HL-60 (cell line): ENCODE data around the gene ATRN.

Source experiments
- DNase-seq, 2 experiments: peaks; one replicate each; pipeline ENCODE4 v3.0.0-alpha.2; 2010 to 2020; ENCODE audit warnings: low read depth in 1 of 2, low spot score in 1 of 2
- H3K27ac ChIP-seq: fragments of 250-450 bp; sonication (Bioruptor Pico); replicated peaks from 2 replicates; pipeline ENCODE4 v1.5.1; 2020; ENCODE audit warnings: mild to moderate bottlenecking, moderate library complexity
- H3K27me3 ChIP-seq: fragments of 250-450 bp; sonication (Bioruptor Pico); 2 replicates; pipeline ENCODE4 v1.5.1; 2021; ENCODE audit warnings: mild to moderate bottlenecking, moderate library complexity; ENCODE audit not compliant: insufficient read depth, poor library complexity, severe bottlenecking
- H3K4me3 ChIP-seq: replicated peaks from 2 replicates; pipeline ENCODE4 v1.5.1; 2011; ENCODE audit warnings: mild to moderate bottlenecking, control low read depth, low read length; ENCODE audit not compliant: insufficient read depth
- GABPA ChIP-seq: IDR thresholded peaks from 2 replicates; pipeline ENCODE4 v1.6.1; 2012; ENCODE audit warnings: low read depth
- POLR2AphosphoS5 ChIP-seq: IDR thresholded peaks from 2 replicates; pipeline ENCODE4 v1.6.1; 2012; ENCODE audit warnings: low read depth
- SPI1 ChIP-seq: IDR thresholded peaks from 2 replicates; pipeline ENCODE4 v1.6.1; 2012; ENCODE audit warnings: low read depth, mild to moderate bottlenecking, borderline replicate concordance
- TF ChIP-seq, protein P1 (sequence below): IDR thresholded peaks from one replicate; pipeline ENCODE4 v1.5.1; 2011; ENCODE audit warnings: low read length, control low read depth, inconsistent platforms; ENCODE audit not compliant: insufficient read depth
- TF ChIP-seq, protein P2 (sequence below): IDR thresholded peaks from 2 replicates; pipeline ENCODE4 v1.6.1; 2012; ENCODE audit warnings: low read depth; ENCODE audit not compliant: insufficient replicate concordance

The ATRN gene

DNA sequence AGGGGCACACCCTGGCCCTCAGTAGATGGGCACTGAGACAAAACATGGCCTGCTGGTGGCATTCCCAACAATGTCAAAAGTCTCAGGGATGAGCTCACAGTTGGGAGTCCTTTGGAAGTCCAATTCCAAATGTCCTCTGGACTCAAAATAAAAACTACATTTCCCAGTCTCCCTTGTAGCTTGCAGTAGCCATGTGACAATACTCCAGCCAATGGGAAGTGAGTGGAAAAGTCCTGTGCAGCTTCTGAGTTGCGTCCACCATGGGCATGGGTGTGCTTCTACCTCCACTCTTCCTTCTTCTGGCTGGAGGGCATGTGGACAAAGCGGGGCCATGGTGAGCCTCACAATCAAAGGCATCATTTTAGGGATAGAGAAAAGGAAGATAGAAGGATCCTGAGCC, 216.8 kb downstream of the ATRN start:
- Histone ChIP-seq H3K27ac (no peak overlapping the region), H3K27me3 (peaks cover 15% of the 10 kb centered on the region), H3K4me3 (no peak overlapping the region)
- TF ChIP-seq POLR2AphosphoS5 (no peak), GABPA (no peak), SPI1 (no peak)
- TF ChIP-seq, protein P1, sequence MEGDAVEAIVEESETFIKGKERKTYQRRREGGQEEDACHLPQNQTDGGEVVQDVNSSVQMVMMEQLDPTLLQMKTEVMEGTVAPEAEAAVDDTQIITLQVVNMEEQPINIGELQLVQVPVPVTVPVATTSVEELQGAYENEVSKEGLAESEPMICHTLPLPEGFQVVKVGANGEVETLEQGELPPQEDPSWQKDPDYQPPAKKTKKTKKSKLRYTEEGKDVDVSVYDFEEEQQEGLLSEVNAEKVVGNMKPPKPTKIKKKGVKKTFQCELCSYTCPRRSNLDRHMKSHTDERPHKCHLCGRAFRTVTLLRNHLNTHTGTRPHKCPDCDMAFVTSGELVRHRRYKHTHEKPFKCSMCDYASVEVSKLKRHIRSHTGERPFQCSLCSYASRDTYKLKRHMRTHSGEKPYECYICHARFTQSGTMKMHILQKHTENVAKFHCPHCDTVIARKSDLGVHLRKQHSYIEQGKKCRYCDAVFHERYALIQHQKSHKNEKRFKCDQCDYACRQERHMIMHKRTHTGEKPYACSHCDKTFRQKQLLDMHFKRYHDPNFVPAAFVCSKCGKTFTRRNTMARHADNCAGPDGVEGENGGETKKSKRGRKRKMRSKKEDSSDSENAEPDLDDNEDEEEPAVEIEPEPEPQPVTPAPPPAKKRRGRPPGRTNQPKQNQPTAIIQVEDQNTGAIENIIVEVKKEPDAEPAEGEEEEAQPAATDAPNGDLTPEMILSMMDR, result no peak
- TF ChIP-seq, protein P2, sequence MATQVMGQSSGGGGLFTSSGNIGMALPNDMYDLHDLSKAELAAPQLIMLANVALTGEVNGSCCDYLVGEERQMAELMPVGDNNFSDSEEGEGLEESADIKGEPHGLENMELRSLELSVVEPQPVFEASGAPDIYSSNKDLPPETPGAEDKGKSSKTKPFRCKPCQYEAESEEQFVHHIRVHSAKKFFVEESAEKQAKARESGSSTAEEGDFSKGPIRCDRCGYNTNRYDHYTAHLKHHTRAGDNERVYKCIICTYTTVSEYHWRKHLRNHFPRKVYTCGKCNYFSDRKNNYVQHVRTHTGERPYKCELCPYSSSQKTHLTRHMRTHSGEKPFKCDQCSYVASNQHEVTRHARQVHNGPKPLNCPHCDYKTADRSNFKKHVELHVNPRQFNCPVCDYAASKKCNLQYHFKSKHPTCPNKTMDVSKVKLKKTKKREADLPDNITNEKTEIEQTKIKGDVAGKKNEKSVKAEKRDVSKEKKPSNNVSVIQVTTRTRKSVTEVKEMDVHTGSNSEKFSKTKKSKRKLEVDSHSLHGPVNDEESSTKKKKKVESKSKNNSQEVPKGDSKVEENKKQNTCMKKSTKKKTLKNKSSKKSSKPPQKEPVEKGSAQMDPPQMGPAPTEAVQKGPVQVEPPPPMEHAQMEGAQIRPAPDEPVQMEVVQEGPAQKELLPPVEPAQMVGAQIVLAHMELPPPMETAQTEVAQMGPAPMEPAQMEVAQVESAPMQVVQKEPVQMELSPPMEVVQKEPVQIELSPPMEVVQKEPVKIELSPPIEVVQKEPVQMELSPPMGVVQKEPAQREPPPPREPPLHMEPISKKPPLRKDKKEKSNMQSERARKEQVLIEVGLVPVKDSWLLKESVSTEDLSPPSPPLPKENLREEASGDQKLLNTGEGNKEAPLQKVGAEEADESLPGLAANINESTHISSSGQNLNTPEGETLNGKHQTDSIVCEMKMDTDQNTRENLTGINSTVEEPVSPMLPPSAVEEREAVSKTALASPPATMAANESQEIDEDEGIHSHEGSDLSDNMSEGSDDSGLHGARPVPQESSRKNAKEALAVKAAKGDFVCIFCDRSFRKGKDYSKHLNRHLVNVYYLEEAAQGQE, result no peak
- DNase-seq, result no peak

DNA sequence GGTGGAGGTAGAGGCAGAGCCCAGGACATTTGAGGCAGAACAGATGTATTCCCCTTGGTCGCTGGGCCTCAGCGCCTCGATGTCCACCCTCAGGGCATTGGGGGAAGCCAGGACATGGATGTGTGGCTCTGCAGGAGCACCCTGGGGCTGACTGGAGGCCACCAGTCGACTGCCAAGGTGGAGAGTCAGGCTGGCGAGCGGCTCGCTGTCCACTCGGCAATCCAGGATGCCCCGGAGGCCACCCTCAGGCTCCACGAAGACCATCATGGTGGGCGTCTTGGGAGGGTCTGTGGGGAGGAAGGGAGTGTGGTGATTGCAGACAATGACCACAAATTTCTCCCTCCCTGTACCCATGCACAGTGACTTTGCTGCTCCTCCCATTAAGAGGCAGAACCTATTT, 219.2 kb downstream of the ATRN start:
- no peak overlapping the region for H3K4me3 ChIP-seq
- no peak overlapping the region for H3K27ac ChIP-seq
- DNase-seq, result no peak
- TF ChIP-seq POLR2AphosphoS5 (no peak), GABPA (no peak), SPI1 (no peak)
- TF ChIP-seq, protein P1, result no peak
- TF ChIP-seq, protein P2, result no peak
- peaks cover 2% of the 10 kb centered on the region for H3K27me3 ChIP-seq

DNA sequence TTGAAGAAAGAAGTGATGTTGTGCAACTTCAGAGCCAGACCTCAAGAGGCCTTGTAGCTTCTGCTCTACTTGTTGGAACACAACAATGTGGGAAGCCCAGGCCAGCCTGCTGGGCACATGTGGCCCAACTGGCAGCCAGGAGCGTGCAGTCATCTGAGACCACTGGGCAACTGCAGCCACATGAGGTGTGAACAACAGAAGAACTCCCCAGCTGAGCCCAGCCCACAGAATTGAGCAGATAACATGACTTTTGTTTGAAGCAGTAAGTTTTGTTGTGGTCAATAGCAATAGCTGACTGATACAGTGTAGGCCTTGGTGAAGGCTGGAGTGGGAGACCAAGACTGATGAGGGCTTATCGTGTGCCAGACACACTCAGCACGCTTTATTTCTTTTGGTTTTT, 219.6 kb downstream of the ATRN start:
- DNase-seq, result no peak
- Histone ChIP-seq H3K4me3 (no peak overlapping the region), H3K27me3 (peaks cover 2% of the 10 kb centered on the region), H3K27ac (no peak overlapping the region)
- TF ChIP-seq GABPA, result no peak
- TF ChIP-seq SPI1, result no peak
- no peak for TF ChIP-seq POLR2AphosphoS5
- TF ChIP-seq, protein P2, result no peak

DNA sequence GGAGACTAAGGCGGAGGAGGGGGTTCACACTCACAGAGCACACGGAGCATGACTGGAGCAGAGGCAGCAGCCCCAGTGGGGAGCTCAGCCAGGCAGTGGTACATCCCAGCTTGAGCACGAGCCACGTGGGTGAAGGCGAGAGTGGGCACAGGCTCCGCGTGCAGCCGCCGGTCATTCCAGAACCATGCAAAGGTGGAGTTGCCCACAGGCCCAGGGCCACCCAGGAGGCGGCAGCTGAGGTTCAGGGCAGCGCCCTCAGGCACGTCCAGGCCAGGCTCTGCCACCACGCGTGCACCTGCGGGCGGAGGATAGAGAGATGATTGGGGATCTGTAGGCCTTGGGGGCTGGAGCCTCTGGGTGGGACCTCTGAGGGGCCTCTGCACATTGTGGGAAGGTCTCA, 220.5 kb downstream of the ATRN start:
- no peak for DNase-seq
- no peaks in the 10 kb centered on the region for H3K27me3 ChIP-seq
- H3K4me3 ChIP-seq, result no peak overlapping the region
- TF ChIP-seq GABPA (no peak), POLR2AphosphoS5 (no peak), SPI1 (no peak)
- TF ChIP-seq, protein P2, result no peak
- TF ChIP-seq, protein P1, result no peak
- H3K27ac ChIP-seq, result no peak overlapping the region
